GM08714 (cell line): ENCODE data around the gene CSF3.

Experiments
- H3K4me3 ChIP-seq: fragments of 200-500 bp; sonication (Bioruptor generic); 2 replicates; pipeline ENCODE4 v1.5.1; 2014; ENCODE audit warnings: mild to moderate bottlenecking, low read length, inconsistent platforms
- ZNF274 ChIP-seq: IDR thresholded peaks from 2 replicates; pipeline ENCODE4 v1.6.1; 2012; ENCODE audit warnings: mild to moderate bottlenecking, low read depth, low read length

CSF3 gene

GRCh38 chr17:40015005-40015997, at the start of gene CSF3:
TSS of gene CSF3 (plus strand) at chr17:40015440. CDS start at chr17:40015475, 35 bp downstream.
- no peak within 1 kb of the TSS for H3K4me3 ChIP-seq

DNA sequence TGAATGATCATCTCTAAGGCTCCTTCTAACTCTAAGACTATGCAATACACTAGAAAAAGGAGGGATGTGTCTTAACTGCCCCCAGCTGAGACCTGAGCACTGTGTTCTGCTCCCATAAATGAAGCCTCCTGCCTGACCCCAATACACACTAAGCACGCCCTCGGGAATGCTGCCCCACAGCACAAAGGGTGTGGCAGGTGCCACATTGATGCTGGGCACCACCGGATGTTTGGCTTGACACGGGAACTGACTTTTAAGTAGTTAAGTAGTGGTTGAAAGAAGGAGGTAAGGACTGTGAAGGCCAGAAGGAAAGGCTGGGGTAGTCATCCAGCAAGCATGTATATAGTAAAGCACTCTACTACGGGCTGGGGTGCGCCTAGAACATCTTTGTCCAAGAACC, 48.5 kb upstream of the CSF3 start:
- no peak overlapping the region for H3K4me3 ChIP-seq
- no peak for TF ChIP-seq ZNF274

More at GRCh38 chr17:40015005-40015997, at the start of gene CSF3:
- no peak for TF ChIP-seq ZNF274

DNA sequence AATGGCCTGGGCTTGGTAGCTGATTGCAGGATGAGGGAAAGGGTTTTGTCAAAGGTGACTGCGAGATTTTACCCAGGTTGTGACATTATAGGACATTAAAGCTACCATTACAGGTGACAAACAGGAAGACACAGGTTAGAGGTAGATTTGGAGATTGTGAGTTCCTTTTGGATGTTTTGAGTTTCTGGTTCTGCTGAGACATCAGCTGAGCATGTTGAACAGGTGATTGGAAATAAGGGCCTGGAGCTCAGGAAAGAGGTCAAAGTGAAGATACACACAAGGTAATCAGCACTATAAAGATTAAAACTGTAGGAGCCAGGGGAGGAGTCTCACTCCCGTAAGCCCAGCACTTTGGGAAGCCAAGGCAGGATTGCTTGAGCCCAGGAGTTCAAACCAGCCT, 46.5 kb upstream of the CSF3 start:
- no peak overlapping the region for H3K4me3 ChIP-seq
- no peak for TF ChIP-seq ZNF274

DNA sequence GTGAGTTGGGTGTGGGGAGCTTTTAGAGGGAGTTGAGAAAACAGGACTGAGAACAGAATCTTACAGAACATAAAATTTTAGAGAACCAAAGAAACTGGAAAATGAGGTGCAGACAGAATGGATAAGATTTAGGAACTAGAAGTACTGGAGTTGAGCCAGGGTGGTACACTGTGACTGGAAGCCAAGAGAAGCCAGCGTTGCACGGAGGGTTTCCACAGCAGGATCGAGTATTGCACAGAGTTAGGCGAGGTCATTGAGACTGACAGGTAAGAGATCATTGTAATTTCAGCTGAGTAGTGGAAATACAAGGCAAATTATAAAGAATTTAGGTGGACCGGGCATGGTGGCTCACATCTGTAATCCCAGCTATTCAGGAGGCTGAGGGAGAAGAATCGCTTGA, 45.9 kb upstream of the CSF3 start:
- H3K4me3 ChIP-seq = no peak overlapping the region
- TF ChIP-seq ZNF274 = no peak

DNA sequence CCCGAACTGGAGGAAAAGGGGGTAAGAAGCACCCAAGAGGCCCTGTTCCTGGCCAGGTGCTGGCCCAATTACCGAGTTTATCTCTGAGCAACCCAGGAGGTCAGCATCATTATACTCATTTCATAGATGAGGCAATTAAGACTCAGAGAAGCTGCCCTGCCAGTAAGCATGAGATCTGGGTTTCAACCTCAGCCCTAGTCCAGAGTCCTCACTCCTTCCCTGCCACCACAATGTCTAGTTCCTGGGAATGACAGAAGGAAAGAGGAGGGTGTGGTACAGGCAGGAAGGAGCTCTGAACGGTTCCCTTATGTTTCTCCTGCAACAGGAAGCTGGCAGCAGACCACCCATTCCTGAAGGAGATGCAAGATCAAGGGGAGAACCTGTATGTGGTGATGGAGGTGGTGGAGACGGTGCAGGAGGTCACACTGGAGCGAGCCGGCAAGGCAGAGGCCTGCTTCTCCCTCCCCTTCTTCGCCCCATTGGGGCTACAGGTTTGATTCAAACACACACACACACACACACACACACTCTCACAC, 45.0 kb upstream of the CSF3 start:
- TF ChIP-seq ZNF274 = no peak
- no peak overlapping the region for H3K4me3 ChIP-seq

DNA sequence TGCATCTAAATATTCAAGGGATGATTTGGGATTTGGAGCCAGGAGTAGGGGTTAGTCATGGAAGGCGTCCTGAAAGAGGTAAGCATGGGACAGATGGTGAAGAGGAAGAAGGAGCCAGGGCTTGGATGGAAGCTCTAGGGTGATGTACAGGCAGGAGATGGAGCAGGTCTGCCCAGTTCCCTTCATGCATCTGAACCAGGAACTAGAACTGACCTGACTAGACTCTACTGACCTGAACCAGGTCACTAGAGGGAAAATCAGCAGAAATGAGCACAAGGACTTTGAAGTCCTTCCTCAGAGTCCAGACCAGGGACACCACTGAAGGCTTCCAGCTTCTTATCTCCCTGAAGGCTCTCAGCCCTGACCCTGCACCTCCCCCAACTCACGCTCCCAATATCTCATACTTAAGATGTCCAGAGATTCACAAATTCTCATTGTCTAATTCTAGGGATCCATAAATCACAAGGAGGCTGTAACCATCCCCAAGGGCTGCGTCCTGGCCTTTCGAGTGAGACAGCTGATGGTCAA, 44.1 kb upstream of the CSF3 start:
- TF ChIP-seq ZNF274 = no peak
- H3K4me3 ChIP-seq = no peak overlapping the region

DNA sequence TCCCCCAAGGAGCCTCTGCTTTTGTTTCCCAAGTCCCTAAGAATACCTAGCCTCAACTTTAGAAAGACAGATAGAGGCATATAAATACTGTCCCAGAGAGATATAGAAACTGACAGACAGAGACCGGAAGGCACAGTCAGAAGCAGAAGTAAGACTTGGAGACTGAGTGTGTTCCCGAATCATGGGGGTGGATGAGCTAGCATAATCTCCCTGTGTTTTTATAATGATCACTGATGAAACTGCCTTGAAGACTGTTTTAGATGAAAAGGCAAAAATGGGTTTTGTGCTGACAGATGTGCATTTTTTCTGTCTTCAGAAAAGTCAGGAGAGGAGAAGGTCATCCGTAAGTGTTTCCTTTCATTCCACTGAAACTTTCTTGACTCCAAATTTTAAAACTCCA, 43.0 kb upstream of the CSF3 start:
- no peak overlapping the region for H3K4me3 ChIP-seq
- no peak for TF ChIP-seq ZNF274

- no peak for TF ChIP-seq ZNF274
- H3K4me3 ChIP-seq = no peak overlapping the region
These were observed 41.7 kb upstream of the CSF3 start for GRCh38 chr17:39973496-39973895.

DNA sequence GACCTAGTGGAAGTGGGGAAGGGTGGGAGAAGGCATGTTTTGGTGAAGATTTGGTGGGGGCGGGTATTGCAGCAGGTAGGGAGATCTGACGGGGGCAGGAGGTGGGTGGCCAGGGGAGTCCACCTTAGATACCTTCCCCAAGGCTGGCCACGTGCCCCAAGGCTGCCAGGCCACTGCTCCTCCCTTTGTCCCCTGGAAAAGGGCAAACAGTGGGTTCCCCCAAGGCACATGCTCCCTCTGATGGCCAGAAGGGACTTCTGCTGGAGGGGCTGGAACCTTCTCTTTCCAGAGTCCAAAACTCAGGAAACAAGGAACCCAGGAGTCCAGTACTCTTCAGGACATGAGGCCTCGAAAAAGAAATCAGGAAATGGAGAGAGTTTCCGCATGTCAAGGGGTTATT, 40.8 kb upstream of the CSF3 start:
- TF ChIP-seq ZNF274 = no peak
- no peak overlapping the region for H3K4me3 ChIP-seq

DNA sequence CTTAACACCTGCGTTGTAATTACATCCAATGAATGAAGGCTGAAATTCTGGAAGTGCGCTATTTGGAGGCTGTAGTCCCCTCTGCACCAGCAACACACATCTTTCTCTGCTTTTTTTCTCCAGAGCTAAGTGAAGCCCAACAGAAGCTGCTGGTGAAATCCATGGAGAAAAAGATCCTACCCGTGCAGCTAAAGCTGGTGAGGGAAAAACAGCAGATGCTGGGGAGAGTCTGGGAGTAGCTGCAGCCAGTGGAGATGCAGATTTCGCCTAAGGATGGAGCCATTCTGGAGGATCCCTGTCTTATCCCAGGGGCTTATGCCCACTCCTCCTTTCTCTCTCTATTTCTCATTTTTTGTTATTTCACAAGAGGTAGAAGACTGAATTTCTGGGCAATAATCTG, 39.4 kb upstream of the CSF3 start:
- no peak overlapping the region for H3K4me3 ChIP-seq
- no peak for TF ChIP-seq ZNF274

DNA sequence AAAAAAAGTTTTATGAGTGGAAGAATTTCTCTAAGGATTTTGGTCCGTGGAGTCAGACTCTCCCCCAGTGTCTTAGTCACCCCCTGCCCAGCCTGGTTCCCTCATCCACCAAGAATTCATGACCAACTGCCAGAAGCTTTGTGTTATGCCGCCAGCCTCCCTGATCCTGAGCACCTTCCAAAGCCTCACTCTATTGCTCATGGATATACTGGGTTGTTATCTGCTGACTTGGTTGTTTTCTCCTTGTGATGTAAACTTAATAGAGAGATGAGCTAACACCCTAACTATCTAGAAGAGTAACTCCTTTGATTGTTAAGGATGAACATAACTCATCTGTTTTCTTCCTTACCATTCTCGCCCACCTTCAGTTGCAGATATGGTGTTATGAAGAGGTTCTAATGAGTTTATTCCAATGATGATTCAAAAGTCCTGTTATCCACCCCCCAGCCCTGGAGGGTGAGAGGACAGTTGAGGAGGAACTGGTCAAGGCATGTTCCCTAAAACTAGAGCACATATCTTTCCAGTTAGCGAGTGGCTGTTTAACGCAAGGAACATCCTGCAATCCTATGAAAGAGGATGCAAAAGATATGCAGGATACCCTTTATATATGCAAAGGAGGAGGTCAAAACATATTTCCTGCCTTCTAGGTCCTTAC, 36.1 kb upstream of the CSF3 start:
- H3K4me3 ChIP-seq = no peak overlapping the region
- TF ChIP-seq ZNF274 = no peak

DNA sequence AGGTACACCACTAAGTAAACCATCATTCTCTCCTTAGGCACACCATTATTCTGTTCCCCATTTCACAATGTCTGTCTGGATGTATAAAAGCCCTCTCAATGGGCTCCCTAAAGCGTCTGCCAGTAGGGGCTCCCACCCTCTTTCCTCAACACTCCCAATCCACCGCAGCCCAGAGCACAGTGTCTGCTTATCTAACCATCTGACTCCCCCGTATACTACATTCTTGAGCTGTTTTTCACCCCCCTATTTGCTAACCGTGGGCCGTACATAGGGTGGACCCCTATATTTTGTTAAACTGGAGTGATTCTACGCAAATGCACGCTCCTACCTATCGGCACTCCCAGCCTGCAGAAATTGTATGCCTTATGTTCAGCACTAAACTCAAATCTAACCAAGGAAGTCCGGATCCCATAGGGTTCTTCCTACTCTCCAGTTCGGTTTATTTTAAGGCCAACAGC, 35.3 kb upstream of the CSF3 start:
- TF ChIP-seq ZNF274 = no peak
- H3K4me3 ChIP-seq = peak overlapping the region; percentile 74

DNA sequence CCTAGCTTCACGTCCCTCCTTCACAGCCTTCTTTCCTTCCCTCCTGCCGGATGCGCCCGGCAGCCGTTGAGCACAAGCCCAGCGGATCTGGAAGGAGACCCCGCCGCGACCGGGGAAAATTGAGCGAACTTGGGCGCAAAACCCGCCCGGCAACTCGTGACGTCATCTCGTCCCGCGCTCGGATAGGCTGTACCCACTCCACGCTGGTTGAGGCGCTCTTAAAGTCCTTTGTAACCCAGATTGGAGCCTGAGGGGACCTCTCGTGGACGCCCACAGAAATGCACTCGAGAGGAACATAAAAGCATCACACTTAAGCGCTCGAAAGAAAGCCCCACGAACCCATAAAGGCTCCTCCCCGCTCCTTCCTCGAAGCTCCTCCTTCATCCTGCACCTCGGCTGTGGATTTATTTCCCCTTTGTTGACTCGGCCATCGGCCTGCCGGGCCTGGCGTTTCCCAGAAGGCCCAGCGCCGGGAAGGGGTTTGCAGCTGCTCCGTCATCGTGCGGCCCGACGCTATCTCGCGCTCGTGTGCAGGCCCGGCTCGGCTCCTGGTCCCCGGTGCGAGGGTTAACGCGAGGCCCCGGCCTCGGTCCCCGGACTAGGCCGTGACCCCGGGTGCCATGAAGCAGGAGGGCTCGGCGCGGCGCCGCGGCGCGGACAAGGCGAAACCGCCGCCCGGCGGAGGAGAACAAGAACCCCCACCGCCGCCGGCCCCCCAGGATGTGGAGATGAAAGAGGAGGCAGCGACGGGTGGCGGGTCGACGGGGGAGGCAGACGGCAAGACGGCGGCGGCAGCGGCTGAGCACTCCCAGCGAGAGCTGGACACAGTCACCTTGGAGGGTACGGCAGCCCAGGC, 34.7 kb upstream of the CSF3 start, which contains the start of gene PSMD3:
PSMD3 (plus strand) TSS at position 457 of the 856 bp plus-strand sequence; CDS start at position 621, 164 bp downstream.
- H3K4me3 ChIP-seq = peak within 1 kb of the TSS; percentile 99
- TF ChIP-seq ZNF274 = no peak

GRCh38 chr17:39981207-39981741, 34.0 kb upstream of the CSF3 start:
- no peak for TF ChIP-seq ZNF274
- peak overlapping the region; percentile 99 for H3K4me3 ChIP-seq
